GM23248 (cell line): ENCODE measurements around the gene OPRPN.

ENCODE experiments used
- EZH2 ChIP-seq: fragments of 200-600 bp; sonication (generic); IDR thresholded peaks from 2 replicates; pipeline ENCODE4 v1.6.1; 2018; ENCODE audit warnings: antibody characterized with exemption, mild to moderate bottlenecking; ENCODE audit not compliant: insufficient read depth, poor library complexity, severe bottlenecking
- EZH2phosphoT487 ChIP-seq: fragments of 200-600 bp; sonication (generic); IDR thresholded peaks from 2 replicates; pipeline ENCODE4 v1.6.1; 2018; ENCODE audit warnings: antibody characterized with exemption, moderate library complexity, mild to moderate bottlenecking, low read depth; ENCODE audit not compliant: insufficient read depth

DNA sequence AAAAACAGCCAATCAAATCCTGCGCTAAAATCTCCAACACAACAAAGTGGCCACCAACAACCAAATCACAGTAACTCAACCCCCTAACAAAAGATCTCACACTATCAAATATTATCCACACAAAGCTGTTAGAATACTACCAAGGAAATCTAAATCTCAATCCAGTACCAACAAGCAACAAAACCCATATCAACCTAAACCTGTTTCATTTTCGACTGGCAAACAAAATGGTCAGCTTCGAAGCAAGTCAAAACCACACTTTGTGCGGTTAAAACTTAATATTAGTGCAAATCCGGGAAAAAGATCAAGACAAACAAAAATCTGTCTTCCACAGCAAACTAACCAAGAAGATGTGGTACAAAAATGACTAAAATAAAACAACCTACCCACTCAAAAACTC is 45.6 kb downstream of the OPRPN start:
- TF ChIP-seq EZH2 (no peak), EZH2phosphoT487 (no peak)
